NK-92 (cell line): ENCODE results near the gene HK2.
"Not testable (repeated sequence)": the region's sequence is repeated elsewhere in the genome, so short reads cannot be mapped to it uniquely, and the experiment has no call there.

Source experiments
- DNase-seq: peaks from one replicate; lab custom pipeline; 2025; ENCODE audit not compliant: unreplicated experiment; lab: John Stamatoyannopoulos, UW

HK2 gene

DNA sequence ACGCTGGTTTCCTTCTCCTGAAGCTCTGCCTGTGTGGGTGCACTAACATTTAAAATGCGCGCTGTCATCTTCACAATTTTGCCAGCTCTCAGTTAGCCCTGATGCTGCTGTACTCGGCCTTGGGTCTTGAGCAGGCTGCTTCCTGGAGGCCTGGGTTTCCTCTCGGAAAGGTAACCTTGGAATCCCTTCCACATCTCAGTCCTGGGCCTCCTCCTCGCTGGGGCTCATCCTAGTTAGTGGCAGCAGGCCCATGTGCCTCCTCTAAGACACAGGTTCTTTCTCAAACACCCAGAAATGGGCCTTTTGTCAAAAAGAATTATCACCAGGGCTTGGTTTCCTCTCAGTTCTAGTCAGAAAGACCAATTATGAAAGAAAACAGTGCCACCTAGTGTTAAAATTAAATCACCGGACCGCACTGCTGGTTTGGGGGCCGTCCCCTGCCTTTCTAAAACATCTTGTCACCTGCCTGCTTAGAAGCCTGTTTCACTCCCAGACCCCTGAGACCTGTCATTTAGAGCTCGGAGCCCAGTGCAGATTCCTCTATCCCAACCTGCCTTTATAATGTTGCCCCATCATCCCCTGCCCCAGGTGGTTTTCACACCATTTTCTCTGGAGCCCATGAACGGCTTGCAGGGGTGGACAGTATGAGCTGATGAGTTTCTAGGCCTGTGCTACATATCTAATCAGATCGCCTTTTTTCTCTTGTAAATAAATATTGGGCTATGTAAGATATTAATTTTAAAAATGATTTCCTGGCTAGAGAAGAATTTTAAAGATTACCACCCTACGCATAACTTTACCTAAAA lies 42.4 kb downstream of the HK2 start:
- DNase-seq = no peak

DNA sequence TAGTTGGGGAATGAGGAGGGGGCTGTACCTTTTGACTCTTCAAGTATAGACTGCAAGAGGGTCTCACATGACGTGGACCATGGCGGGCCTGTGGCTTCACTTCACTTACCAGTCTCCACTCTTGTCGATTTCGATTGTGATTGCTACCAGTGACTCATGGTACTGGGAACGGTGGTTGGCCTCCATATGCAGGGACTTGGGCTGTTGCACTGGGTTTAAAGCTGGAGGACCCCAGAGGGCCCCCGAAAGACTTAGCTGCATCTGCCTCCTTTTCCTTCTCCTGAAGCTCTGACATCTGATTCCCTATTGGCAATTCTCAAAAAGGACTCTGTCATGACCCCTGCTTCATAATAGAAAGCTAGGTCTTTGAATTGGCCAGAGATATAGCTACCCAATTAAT lies 43.4 kb downstream of the HK2 start:
- no peak for DNase-seq

DNA sequence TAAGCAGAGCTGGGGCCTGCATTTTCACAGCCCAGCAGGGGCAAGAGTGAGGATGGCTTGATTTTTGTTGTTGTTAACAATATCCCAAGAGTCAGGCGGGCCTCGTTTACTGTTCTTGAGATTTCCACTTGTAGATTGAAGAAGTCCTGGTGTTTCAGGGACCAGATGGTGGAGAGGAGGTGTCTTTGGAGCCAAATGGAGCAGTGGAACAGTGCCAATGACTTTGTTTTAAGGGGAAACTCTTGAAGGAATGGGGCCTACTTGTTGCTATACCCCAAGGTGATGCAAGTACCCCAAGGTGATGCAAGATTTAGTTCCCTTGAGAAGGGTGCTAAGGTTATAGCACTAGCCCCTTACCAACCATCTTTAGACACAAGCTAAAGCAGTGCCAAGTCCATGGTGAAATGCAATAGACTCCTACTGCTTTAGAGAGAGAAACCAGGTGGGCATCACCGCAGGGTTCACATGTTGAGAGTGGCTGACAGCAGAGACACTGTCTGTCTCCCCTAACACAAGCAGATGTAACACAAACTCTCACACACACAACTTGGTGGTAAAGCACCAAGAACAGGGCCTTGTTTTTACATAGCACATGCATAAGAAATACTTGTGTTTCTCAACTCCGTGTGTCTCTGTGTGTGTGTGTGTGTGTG lies 44.0 kb downstream of the HK2 start:
- no peak for DNase-seq

DNA sequence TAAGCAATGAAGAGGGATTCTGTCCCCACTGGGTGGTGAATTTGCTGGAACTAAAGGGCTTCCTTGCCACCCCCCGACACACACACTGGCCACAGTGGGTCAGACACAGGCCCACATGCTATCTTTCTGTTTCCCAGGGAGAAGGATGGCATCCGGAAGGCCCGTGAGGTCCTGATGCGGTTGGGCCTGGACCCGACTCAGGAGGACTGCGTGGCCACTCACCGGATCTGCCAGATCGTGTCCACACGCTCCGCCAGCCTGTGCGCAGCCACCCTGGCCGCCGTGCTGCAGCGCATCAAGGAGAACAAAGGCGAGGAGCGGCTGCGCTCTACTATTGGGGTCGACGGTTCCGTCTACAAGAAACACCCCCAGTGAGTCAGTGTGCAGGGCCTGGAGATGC lies 44.6 kb downstream of the HK2 start:
- DNase-seq = no peak

DNA sequence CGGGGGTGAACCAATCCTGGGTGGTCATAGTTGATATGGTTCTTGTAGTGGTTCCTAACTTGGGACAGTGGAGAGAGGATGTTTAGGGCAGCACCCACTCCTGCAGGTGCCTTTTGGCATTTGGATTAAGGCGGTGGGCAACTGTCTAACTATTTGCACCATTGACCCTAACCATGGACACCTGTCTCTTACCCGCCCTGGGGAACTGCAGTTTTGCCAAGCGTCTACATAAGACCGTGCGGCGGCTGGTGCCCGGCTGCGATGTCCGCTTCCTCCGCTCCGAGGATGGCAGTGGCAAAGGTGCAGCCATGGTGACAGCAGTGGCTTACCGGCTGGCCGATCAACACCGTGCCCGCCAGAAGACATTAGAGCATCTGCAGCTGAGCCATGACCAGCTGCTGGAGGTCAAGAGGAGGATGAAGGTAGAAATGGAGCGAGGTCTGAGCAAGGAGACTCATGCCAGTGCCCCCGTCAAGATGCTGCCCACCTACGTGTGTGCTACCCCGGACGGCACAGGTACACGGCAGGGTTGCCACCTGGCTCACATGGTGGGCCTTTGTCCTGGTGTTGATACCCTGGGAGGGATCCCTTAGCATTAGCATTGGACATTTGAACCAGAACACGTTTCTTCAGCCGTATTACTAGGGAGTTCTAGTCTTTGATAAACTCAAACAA lies 46.3 kb downstream of the HK2 start:
- DNase-seq = no peak

DNA sequence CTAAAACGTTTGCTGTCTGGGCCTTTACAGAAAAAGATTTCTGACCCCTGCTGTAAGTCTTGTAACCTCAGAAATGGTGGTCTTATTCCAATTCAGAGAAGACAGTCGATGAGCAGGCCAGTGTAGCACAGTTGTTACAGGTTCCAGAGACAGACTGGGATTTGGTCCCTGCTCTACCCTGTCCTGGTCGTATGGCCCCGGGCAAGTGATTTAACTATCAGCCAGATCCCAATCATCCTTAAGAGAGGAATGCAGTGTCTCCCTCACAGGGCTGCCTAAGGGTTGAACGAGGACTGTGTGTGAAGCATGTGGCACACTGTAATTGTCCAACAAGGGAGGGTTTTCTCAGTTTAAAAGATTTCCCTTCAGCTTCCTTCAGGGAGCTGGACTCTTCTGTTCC lies 47.2 kb downstream of the HK2 start:
- DNase-seq = no peak

DNA sequence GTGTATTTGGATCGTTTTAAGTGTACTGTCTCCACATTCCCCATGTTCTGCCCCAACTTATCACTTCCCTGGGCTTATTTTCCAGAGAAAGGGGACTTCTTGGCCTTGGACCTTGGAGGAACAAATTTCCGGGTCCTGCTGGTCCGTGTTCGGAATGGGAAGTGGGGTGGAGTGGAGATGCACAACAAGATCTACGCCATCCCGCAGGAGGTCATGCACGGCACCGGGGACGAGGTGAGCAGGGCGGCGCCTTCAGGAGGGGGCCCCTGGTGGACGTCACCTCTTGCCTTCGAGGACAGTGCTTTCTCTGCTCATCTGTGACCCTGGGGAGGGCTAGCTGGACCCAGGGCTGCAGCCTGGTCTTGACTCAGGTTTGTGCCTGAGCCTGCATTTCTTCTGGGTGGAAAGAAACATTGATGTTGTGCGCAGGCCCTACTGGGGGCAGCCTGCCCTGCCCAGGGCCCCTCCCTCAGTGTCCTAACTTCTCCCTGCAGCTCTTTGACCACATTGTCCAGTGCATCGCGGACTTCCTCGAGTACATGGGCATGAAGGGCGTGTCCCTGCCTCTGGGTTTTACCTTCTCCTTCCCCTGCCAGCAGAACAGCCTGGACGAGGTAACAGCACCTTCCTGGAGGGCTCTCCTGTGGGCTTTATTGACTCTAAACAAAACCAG lies 47.8 kb downstream of the HK2 start:
- no peak for DNase-seq

DNA sequence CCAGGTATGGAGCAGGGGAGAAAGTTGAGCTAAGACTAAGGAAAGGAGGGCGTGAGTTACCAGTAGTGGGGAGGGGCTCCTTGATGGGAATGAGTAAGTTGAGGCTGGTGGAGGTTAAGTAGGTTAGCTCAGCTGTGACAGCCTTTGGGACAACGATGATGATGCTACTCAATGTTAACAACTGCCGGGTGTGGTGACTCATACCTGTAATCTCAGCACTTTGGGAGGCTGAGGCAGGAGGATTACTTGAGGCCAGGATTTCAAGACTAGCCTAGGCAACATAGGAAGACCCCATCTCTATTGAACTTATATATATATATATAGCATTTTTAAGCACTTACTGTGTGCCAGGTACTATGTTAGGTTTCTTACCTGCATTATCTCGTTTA lies 48.4 kb downstream of the HK2 start:
- no peak for DNase-seq

DNA sequence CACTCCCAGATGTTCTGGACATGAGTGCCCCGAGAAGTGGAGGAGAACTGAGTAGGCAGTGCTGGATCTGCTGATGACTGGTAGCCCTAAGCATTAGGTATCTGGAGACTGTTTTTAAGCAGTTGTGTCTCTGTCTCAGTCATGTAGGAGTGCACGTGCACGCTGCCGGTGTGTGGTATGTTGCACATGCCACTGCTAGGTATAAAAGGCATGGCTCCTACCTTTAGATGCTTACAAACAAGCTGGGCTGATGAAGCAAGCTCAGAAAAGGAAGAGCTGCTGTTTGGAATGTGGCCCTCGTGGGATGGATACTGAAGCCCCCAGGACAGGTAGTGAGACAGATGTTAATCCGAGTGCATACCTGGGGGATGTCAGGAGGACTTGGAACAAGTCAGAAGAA lies 49.1 kb downstream of the HK2 start:
- DNase-seq = no peak

DNA sequence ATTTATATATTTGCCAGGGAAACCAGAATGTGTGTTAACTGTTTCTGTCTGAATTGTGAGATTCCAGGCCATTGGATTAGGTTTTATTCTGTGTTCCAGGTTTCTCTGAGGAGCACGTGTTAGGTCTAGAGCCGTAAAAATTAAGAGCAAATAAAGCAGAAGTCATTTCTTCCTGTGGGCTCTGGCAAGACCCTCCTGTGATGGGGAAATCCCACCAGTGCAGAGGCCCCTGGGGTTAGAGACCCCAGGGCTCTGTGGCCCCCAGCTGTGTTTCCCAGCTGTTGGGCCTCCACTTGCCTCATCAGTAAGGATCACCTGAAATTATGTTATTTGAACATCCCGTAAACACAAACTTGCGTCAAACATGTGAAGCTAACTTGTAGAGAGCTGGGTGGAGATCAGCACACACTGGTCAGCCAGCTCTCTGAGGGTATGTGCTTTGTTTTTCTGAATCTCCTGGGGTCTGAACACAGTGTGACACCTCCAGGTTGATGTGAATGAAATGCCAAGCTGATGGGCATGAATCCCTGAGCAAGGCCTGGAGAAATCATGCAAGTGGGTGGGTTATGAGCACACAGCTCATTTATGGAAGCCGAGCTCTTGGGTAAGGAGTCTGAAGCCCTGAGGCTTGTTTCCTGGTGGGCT lies 50.3 kb downstream of the HK2 start:
- no peak for DNase-seq

DNA sequence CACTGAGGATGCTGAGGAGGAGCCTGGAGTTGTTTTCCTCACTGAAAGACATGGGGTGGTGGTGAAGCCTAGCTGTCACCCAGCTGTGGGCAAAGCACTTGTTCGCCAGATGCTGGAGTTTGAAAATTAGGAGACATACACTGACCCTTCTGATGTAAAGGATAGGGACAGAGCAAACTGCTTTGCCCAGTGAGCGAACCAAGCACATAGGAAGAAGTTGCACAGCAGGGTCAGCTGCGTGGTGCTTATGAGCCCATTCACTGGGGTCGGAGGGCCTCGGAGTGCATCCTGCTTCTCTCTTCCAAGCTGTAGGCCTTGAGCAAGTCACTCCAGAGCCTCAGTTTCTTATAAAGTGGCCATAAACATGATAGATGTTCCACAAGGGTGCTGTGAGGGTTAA lies 50.9 kb downstream of the HK2 start:
- DNase-seq = no peak

DNA sequence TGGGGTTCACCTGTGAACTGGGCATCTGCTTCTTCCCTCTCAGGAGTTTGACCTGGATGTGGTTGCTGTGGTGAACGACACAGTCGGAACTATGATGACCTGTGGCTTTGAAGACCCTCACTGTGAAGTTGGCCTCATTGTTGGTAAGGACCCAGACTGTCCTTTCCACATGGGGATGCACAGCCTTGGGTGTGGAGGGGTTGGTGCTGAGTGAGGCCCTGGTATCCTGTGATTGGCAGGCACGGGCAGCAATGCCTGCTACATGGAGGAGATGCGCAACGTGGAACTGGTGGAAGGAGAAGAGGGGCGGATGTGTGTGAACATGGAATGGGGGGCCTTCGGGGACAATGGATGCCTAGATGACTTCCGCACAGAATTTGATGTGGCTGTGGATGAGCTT lies 52.3 kb downstream of the HK2 start:
- no peak for DNase-seq

DNA sequence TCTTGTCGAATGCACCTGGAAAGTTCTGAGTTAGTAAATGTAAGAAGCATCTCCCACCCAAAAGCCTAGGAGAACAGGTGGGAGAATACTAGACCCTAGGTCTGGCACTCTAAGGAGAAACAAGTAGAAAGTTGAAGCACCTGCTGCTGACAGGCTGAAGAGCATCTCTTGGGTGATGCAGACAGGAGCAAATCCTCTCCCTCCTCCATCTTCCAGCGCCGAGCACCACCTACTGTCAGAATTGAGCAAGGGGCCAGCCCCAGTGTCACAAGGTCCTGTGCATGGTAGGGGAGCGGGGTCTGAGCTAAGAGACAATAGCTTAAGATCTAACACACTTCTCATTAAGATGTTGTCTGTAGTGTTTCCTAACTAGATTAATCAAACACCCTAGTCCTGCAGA lies 52.9 kb downstream of the HK2 start:
- DNase-seq = no peak

DNA sequence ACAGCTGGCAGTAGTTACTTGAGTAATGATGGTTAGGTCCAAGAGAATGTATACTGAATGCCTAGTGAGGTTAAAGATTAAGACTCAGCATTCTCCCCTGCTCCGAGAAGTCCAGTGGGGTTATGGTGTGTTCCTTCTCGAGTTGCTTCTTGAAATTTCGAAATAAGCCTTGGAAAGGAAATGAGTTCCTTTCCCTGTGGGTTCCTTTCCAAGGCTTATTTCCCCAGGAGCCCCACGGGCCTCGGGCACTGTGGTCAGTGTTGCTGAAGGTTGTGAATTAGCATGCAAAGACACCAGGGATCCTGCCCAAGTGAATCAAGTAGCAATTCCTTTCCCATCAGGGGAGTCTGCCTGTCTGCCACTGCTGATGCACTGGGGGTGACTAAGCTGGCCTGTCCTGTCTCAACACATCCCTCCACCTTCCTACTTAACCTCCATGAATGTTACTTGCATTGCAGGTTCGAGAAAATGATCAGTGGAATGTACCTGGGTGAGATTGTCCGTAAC lies 53.6 kb downstream of the HK2 start:
- no peak for DNase-seq

DNA sequence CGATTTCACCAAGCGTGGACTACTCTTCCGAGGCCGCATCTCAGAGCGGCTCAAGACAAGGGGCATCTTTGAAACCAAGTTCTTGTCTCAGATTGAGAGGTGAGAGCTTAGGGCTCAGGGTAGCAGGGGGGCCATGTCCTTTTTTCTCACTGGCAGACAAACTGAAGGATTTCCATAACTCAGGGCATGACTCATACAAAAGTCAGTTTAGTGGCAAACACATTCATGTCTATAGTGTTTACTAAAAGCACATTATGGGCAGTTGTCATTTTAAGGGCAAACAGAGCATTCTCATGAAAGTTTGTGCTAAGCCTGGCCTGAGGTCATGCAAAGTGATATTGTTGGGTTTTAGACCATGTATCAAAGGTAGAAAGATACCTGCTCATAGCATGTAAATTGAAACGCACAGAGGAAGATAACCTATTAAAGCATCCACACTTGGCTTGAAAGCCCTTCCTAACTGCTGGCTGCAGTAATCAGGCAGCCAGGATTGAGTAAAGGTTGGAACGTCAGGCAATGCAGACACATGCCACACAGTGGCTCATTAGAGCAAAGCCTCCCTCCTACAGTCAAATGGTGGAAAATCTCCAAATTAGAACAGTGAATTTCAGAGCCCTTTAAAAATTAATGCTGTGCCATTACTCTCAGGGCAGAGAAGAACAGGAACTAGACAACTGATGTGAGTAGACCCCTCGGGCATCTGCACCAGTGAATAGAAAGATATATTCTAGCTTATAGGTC lies 54.2 kb downstream of the HK2 start:
- no peak for DNase-seq

DNA sequence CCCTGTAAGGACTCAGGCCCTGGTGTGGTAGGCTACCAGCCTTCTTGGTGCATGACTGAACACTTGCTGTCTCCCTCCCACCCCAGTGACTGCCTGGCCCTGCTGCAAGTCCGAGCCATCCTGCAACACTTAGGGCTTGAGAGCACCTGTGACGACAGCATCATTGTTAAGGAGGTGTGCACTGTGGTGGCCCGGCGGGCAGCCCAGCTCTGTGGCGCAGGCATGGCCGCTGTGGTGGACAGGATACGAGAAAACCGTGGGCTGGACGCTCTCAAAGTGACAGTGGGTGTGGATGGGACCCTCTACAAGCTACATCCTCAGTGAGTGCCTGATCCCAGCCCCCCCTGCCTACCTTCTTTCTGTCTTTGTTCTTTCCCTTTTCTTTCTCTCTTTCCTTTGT lies 55.2 kb downstream of the HK2 start:
- DNase-seq = no peak

DNA sequence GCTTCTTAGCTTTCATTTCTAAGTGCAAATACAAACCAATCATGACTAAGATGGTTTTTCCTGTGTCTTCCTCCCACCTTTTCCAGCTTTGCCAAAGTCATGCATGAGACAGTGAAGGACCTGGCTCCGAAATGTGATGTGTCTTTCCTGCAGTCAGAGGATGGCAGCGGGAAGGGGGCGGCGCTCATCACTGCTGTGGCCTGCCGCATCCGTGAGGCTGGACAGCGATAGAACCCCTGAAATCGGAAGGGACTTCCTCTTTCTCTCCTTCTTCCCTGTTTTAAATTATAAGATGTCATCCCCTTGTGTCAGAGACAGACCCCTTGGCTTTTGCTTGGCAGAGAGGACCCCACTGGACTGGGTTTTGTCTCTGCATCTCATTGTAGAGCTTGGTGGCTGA lies 56.8 kb downstream of the HK2 start:
- no peak for DNase-seq

DNA sequence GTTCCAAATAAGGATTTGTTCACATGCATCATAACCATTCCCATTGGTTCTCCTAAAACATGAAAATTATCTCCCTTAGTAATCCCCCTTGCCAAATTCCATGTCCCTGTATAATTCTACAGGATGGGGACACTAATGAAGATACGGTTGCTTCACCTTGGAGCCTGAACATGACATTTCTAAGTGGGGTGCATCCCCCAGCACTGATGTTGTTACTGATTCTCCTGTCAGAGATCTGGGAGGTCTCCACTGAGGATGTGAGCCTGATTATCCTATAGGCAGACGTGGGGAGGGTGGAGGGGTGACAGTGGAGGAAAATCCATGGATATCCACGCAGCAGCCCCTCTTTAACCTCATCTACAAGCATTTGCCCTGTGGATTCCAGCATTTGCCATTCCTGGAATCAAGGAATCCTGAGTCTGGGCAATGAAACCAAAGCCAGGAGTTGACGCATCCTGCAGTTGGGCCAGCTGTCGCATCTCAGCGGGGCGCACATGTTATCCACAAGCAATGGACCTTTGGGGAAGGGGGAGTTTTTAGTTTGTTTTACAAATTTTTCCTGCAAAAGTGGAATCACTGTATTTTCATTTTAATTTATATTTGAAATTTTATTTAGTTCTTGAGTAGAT lies 57.3 kb downstream of the HK2 start:
- DNase-seq = no peak

DNA sequence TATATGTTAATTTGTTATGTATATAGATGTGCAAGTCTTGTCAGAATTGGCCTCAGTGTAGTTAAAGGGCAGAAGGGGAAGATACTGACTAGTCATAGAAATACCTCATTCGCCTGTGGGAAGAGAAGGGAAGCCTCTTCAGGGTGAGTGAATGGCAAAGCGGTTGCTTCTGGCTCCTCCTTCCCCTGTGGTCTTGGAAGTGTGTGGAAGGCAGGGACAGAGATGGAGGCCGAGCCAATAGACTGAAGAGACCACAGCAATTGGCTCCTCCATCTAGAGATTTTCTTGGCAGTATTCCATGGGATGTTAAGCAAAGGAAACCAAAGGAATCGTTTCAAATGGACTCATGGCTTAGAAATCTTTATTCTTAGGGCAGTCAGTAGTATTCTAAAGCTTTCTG lies 57.9 kb downstream of the HK2 start:
- DNase-seq = not testable (repeated sequence)

DNA sequence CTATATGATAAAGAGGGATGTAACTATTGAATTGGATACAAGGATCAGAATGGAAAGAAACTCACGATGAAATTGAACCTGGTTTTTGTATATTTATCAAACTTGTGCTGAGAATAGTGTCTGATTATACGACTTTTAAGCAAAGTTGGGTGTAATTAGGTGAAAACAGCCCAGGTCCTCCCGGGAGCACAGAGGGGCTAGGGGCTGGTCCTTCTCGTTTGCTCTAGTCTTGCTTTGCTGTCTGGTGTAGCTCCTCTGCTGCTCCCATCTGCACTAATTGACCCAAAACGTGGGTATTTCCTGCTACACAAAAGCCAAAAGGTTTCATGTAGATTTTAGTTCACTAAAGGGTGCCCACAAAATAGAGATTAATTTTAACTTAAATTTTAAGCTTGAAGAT lies 58.7 kb downstream of the HK2 start:
- DNase-seq = no peak
